Gastroesophageal sphincter (tissue), 4 donors: ENCODE measurements around the gene FCN1. TPM values are rescaled to one million over a fixed set of nuclear protein-coding genes. Genes with fewer than 3 reads are reported as not detected.

Experiments used
- ATAC-seq: fragments of 150-250 bp; one replicate; pipeline ENCODE4 v1.9.1; 2016; ENCODE audit warnings: mild to moderate bottlenecking, moderate library complexity
- H3K27ac ChIP-seq, 4 donors: fragments of 200-600 bp; sonication (generic) in 3 of 4; 1 replicate in 3 of 4; 2 replicates in 1 of 4; pipeline ENCODE4 v1.5.1; 2016 to 2019
- H3K27me3 ChIP-seq: fragments of 200-600 bp; sonication (generic); one replicate; pipeline ENCODE4 v1.5.1; 2019
- H3K36me3 ChIP-seq, 2 donors: fragments of 200-600 bp; sonication (generic); one replicate each; pipeline ENCODE4 v1.5.1; 2019; ENCODE audit warnings: control low read depth in 1 of 2
- H3K4me1 ChIP-seq, 3 donors: fragments of 200-600 bp; sonication (generic); 1 replicate in 2 of 3; 2 replicates in 1 of 3; pipeline ENCODE4 v1.5.1; 2016 to 2019; ENCODE audit warnings: control low read depth in 2 of 3
- H3K4me3 ChIP-seq, 2 donors: fragments of 200-600 bp; sonication (generic); one replicate each; pipeline ENCODE4 v1.5.1; 2019; ENCODE audit warnings: mild to moderate bottlenecking in 1 of 2, moderate library complexity in 1 of 2
- H3K9me3 ChIP-seq, 3 donors: fragments of 200-600 bp; sonication (generic); one replicate each; pipeline ENCODE4 v1.5.1; 2017 to 2019; ENCODE audit warnings: control low read depth in 2 of 3
- EP300 ChIP-seq: sonication (generic); formaldehyde crosslinking; IDR thresholded peaks from one replicate; pipeline ENCODE4 v1.6.1; 2017; ENCODE audit warnings: antibody characterized with exemption, mild to moderate bottlenecking
- POLR2A ChIP-seq, 2 donors: fragments of 450-650 bp; IDR thresholded peaks; one replicate each; pipeline ENCODE4 v1.6.1; 2017; ENCODE audit warnings: antibody characterized with exemption in 2 of 2, mild to moderate bottlenecking in 2 of 2, moderate library complexity in 1 of 2
- POLR2AphosphoS5 ChIP-seq: sonication (generic); formaldehyde crosslinking; IDR thresholded peaks from one replicate; pipeline ENCODE4 v1.6.1; 2017; ENCODE audit warnings: antibody characterized with exemption
- WGBS, 2 donors: methylation state at CpG; one replicate each; pipeline ENCODE4 v1.1.5; 2018; ENCODE audit warnings: low coverage in 1 of 2; 5-methylcytosine and 5-hydroxymethylcytosine counted together
- total RNA-seq, 4 donors: library from RNA; depleted of rRNA; stranded (reverse); fragments of >200 nt; gene quantifications; one replicate each; pipeline ENCODE4 v1.1.0, GENCODE V29; 2016
- TF ChIP-seq, protein P1 (sequence below), 4 experiments: fragments of 200-600 bp in 2 of 4; fragments of 450-650 bp in 2 of 4; sonication (generic) in 1 of 4; IDR thresholded peaks; one replicate each; pipeline ENCODE4 v1.5.1; 2017 to 2019; ENCODE audit warnings: antibody characterized with exemption in 4 of 4, mild to moderate bottlenecking in 2 of 4, moderate library complexity in 2 of 4

Gene FCN1
- total RNA-seq, 4 donors from 2014 or later = 0.31 to 9.4 (median 3.2) TPM

DNA sequence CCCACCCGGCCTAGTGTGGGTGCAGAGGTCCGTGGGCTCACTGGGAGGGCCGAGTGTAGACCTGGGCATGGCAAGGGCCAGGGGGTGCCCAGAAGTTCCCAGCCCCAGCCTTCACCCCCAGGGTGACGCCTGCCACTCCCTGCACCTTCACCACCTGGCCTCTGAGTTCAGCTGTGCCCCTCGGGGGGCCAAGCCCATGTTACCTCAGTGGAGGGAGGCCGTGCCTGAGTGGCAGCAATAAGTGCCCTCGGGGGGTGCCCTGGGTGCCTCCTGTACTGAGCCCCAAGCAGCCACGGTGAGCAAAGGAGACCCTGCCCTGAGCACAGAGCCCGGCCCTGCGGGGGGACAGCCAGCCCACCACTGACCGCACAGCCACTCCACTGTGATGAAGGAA is 47.4 kb downstream of the FCN1 start:
- no peaks in the 10 kb centered on the region for H3K36me3 ChIP-seq
- 83% methylated on average over 1 of the region's 11 CpGs; no CpG with 5 or more reads in 1 of the 2 donors for WGBS, 2 donors
- no peak overlapping the region for H3K27ac ChIP-seq
- no peak for ATAC-seq
- H3K27me3 ChIP-seq = peaks cover 41% of the 10 kb centered on the region
- no peak overlapping the region for H3K4me3 ChIP-seq
- H3K4me1 ChIP-seq = no peaks in the 10 kb centered on the region
- H3K9me3 ChIP-seq = no peaks in the 10 kb centered on the region
- TF ChIP-seq POLR2AphosphoS5 (no peak), POLR2A (IDR thresholded peaks at IDR 0.05) (no peak), EP300 (no peak)
- TF ChIP-seq, protein P1, sequence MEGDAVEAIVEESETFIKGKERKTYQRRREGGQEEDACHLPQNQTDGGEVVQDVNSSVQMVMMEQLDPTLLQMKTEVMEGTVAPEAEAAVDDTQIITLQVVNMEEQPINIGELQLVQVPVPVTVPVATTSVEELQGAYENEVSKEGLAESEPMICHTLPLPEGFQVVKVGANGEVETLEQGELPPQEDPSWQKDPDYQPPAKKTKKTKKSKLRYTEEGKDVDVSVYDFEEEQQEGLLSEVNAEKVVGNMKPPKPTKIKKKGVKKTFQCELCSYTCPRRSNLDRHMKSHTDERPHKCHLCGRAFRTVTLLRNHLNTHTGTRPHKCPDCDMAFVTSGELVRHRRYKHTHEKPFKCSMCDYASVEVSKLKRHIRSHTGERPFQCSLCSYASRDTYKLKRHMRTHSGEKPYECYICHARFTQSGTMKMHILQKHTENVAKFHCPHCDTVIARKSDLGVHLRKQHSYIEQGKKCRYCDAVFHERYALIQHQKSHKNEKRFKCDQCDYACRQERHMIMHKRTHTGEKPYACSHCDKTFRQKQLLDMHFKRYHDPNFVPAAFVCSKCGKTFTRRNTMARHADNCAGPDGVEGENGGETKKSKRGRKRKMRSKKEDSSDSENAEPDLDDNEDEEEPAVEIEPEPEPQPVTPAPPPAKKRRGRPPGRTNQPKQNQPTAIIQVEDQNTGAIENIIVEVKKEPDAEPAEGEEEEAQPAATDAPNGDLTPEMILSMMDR (IDR thresholded peaks at IDR 0.05) = no peak

DNA sequence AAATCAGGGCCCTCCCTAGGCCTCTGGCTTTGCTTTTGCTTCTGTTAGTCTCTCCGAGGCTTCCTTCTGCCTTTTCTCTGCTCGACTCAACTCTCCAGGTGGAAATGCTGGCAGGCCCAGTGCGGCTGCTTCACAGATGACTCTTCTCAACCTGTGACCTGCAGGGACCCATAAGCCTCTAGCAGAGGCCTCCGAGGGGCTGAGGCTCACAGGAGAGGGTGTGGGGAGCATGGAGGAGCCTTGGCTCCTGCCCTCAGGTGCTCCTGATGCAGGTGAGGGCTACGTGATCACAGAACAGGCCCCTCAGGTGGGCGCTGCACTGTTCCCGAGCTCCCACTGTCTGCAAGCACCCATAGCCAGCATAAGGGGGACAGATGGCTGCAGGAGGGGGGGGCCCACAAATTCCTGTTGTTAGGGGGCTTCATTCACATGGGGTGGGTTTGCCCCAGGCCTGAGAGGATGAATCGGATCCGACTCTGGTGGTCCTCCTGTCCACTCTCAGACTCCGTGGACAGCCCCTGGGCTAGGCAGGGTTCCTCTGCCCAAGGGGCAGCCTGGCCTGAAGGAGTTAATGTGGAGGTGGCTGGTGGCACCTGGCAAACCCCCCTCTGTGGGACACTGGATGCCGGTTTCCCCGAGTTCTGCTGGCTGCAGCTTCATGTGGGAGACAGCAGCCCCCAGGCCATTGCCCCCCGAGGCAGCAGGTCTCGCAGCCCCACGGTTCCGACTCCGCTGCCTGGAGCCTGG is 48.0 kb downstream of the FCN1 start:
- peaks cover 45% of the 10 kb centered on the region for H3K27me3 ChIP-seq
- no peak for ATAC-seq
- no peak for TF ChIP-seq EP300

DNA sequence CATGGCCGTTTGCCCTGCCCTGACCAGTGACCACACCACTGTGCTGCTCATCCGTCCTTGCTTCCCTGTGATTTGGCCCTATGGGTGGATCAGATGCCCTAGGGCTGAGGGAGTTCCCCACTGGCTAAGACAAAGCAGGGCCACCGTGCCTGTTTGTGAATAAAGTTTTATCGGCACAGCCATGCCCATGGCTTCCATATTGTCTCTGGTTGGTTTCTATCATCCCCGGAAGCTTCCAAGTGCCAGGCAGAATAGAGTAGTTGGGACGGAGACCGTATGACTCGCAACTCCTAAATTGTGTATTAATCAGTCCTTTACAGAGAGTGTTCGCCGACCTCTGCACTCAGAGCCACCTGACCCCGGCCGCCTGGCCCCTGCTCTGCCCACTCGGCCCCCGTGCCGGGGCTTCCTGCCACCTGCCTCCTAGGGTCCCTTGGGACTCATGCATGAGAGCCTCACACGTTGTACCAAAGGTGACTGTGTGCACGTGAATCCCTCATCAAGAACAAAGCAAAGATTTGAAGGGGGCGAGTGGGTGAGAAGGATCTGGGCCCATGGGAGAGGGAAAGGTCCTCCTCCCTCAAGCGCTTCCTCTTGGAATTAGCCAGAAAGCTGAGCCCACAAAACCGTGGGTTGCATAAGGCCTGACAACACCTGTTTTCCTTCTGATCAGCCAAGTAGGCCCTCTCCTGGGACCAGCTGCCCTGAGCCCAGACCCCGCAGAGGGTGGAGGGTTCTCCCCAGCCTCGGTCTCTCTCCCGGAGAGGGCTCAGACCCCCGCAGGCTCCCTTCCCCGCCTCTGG is 48.8 kb downstream of the FCN1 start:
- H3K9me3 ChIP-seq = no peaks in the 10 kb centered on the region
- H3K4me1 ChIP-seq = peaks cover 0 to 8% (median 0%) of the 10 kb centered on the region in 3 donors
- ATAC-seq = no peak
- no peaks in the 10 kb centered on the region for H3K36me3 ChIP-seq
- WGBS, 2 donors = 43 to 82% methylated on average over 7 to 13 of the region's 25 CpGs
- H3K27me3 ChIP-seq = peaks cover 46% of the 10 kb centered on the region
- no peak overlapping the region for H3K4me3 ChIP-seq
- no peak for TF ChIP-seq EP300
- TF ChIP-seq, protein P1 (IDR thresholded peaks at IDR 0.05) = no peak
- no peak for TF ChIP-seq POLR2AphosphoS5
- no peak for TF ChIP-seq POLR2A (IDR thresholded peaks at IDR 0.05)
- no peak overlapping the region for H3K27ac ChIP-seq

More for the DNA sequence above, 48.0 kb downstream of the FCN1 start:
- H3K4me1 ChIP-seq = peaks cover 0 to under 1% (median 0%) of the 10 kb centered on the region in 3 donors
- no peak overlapping the region for H3K4me3 ChIP-seq
- no peak overlapping the region for H3K27ac ChIP-seq
- no peaks in the 10 kb centered on the region for H3K36me3 ChIP-seq
- WGBS, 2 donors = 69% methylated on average over 2 of the region's 17 CpGs; no CpG with 5 or more reads in 1 of the 2 donors
- H3K9me3 ChIP-seq = no peaks in the 10 kb centered on the region

DNA sequence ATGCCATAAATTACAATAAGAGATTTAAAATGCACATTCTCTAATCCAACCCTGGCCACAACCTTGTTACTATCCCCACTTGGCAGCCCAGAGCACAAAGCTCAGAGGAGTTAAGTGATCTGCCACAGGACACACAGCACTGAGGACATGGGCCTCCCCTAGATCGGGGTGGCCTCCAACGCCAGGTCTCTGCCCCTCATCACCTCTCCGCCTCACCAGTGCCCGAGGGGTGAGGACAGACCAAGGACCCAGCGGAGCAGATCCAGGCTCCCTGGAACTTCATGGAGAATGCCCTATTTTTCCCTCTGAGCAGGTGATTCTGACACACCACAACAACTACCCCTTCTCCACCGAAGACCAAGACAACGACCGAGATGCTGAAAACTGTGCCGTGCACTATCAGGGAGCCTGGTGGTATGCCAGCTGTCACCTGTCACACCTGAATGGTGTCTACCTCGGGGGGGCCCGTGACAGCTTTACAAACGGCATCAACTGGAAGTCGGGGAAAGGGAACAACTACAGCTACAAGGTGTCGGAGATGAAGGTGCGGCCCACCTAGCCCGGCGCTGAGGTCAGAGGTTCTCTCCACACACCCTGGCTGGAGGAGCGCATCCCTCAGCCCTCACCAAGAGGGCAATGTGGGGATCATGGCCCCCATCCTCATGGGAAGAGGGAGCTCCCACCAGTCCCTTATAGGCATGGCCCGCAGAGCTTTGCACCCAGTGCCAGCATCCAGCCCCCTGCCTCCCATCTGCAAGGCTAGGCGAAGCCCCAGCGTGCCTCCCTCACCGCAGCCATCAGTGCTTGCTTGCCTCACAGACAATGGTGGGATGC is 49.6 kb downstream of the FCN1 start:
- no peak for ATAC-seq

More for the DNA sequence above, 49.6 kb downstream of the FCN1 start:
- Histone ChIP-seq H3K27ac (no peak overlapping the region), H3K4me3 (no peak overlapping the region), H3K36me3 (no peaks in the 10 kb centered on the region), H3K27me3 (peaks cover 46% of the 10 kb centered on the region), H3K4me1 (peaks cover 0 to 15% (median 0%) of the 10 kb centered on the region in 3 donors), H3K9me3 (no peaks in the 10 kb centered on the region)
- 96% methylated on average over 11 of the region's 22 CpGs; no CpG with 5 or more reads in 1 of the 2 donors for WGBS, 2 donors
- TF ChIP-seq POLR2AphosphoS5 = no peak
- no peak for TF ChIP-seq EP300
- TF ChIP-seq, protein P1 (IDR thresholded peaks at IDR 0.05) = no peak
- TF ChIP-seq POLR2A (IDR thresholded peaks at IDR 0.05) = no peak
